Liver (tissue), 9 donors: ENCODE measurements around the gene TACC3. TPM values are rescaled to one million over a fixed set of nuclear protein-coding genes. Genes with fewer than 3 reads are reported as not detected.

Experiments
- DNase-seq: peaks from one replicate; pipeline ENCODE4 v3.0.0-alpha.2; 2017; ENCODE audit warnings: low spot score
- H3K27ac ChIP-seq, 2 donors: one replicate each; pipeline ENCODE4 v1.7.0; 2013; ENCODE audit warnings: inconsistent platforms in 2 of 2, low read length in 2 of 2, control low read depth in 1 of 2, low read depth in 1 of 2, mild to moderate bottlenecking in 1 of 2
- H3K27me3 ChIP-seq, 4 donors: one replicate each; pipeline versions ENCODE4 v1.6.1 to v1.7.0; 2013; ENCODE audit warnings: low read length in 3 of 4, inconsistent platforms in 1 of 4, mild to moderate bottlenecking in 1 of 4, moderate library complexity in 1 of 4; ENCODE audit not compliant: control insufficient read depth in 4 of 4, insufficient read depth in 4 of 4
- H3K36me3 ChIP-seq, 4 donors: one replicate each; pipeline versions ENCODE4 v1.6.1 to v1.7.0; 2013; ENCODE audit warnings: low read length in 3 of 4, mild to moderate bottlenecking in 3 of 4, low read depth in 1 of 4, moderate library complexity in 1 of 4; ENCODE audit not compliant: control insufficient read depth in 4 of 4, insufficient read depth in 3 of 4
- H3K4me1 ChIP-seq, 4 donors: one replicate each; pipeline versions ENCODE4 v1.6.1 to v1.7.0; 2013; ENCODE audit warnings: low read length in 3 of 4, mild to moderate bottlenecking in 3 of 4, moderate library complexity in 1 of 4; ENCODE audit not compliant: control insufficient read depth in 4 of 4, insufficient read depth in 4 of 4
- H3K4me3 ChIP-seq, 3 donors: one replicate each; pipeline versions ENCODE4 v1.6.1 to v1.7.0; 2013; ENCODE audit warnings: low read length in 3 of 3, control low read depth in 1 of 3, low read depth in 1 of 3, mild to moderate bottlenecking in 1 of 3
- H3K9ac ChIP-seq, 2 donors: one replicate each; pipeline ENCODE4 v1.7.0; 2013; ENCODE audit warnings: low read length in 2 of 2, mild to moderate bottlenecking in 2 of 2, moderate library complexity in 2 of 2, control low read depth in 1 of 2, low read depth in 1 of 2
- H3K9me3 ChIP-seq, 4 donors: one replicate each; pipeline versions ENCODE4 v1.6.1 to v1.7.0; 2013; ENCODE audit warnings: low read length in 3 of 4; ENCODE audit not compliant: control insufficient read depth in 4 of 4
- EGR1 ChIP-seq, 2 donors: IDR thresholded peaks; 2 replicates each; pipeline ENCODE4 v1.6.1; 2016 to 2018; ENCODE audit warnings: antibody characterized with exemption in 2 of 2, low read depth in 2 of 2
- FOXA1 ChIP-seq: IDR thresholded peaks from 2 replicates; pipeline ENCODE4 v1.6.1; 2016; ENCODE audit warnings: antibody characterized with exemption
- FOXA2 ChIP-seq: IDR thresholded peaks from 2 replicates; pipeline ENCODE4 v1.6.1; 2016; ENCODE audit warnings: antibody characterized with exemption
- GABPA ChIP-seq, 2 donors: IDR thresholded peaks in 1 of 2; conservative IDR thresholded peaks in 1 of 2; 2 replicates each; pipeline ENCODE4 v1.6.1; 2016; ENCODE audit warnings: antibody characterized with exemption in 2 of 2, mild to moderate bottlenecking in 1 of 2, moderate library complexity in 1 of 2
- HNF4A ChIP-seq, 2 donors: conservative IDR thresholded peaks; 2 replicates each; pipeline ENCODE4 v1.6.1; 2016; ENCODE audit warnings: antibody characterized with exemption in 2 of 2, mild to moderate bottlenecking in 2 of 2
- HNF4G ChIP-seq: IDR thresholded peaks from 2 replicates; pipeline ENCODE4 v1.6.1; 2016; ENCODE audit warnings: antibody characterized with exemption
- JUND ChIP-seq, 2 donors: IDR thresholded peaks; 2 replicates each; pipeline ENCODE4 v1.6.1; 2016; ENCODE audit warnings: antibody characterized with exemption in 2 of 2
- NR2F2 ChIP-seq: IDR thresholded peaks from 2 replicates; pipeline ENCODE4 v1.6.1; 2016; ENCODE audit warnings: antibody characterized with exemption
- RAD21 ChIP-seq, 2 donors: IDR thresholded peaks; 2 replicates each; pipeline ENCODE4 v1.6.1; 2016; ENCODE audit warnings: antibody characterized with exemption in 2 of 2, mild to moderate bottlenecking in 2 of 2
- SP1 ChIP-seq: IDR thresholded peaks from 2 replicates; pipeline ENCODE4 v1.6.1; 2018; ENCODE audit warnings: antibody characterized with exemption, mild to moderate bottlenecking
- TAF1 ChIP-seq: conservative IDR thresholded peaks from 2 replicates; pipeline ENCODE4 v1.6.1; 2016; ENCODE audit warnings: antibody characterized with exemption, mild to moderate bottlenecking
- YY1 ChIP-seq: IDR thresholded peaks from 2 replicates; pipeline ENCODE4 v1.6.1; 2016; ENCODE audit warnings: antibody characterized with exemption, mild to moderate bottlenecking
- WGBS: extraction: QIAGEN DNeasy Blood & Tissue Kit; methylation state at CpG from one replicate; pipeline ENCODE4 v1.1.7; 2013; 5-methylcytosine and 5-hydroxymethylcytosine counted together
- polyA plus RNA-seq, 2 donors: library from polyadenylated mRNA; stranded (reverse) in 1 of 2; unstranded in 1 of 2; fragments of 200-250 nt in 1 of 2; fragments of >200 nt in 1 of 2; fragmentation: Nextera tagmentation in 1 of 2; extraction: Ambion mirVana in 1 of 2; gene quantifications; one replicate each; pipeline versions ENCODE4 v1.2.1 to v1.2.3, GENCODE V29; 2013 to 2015
- total RNA-seq, 2 donors: library from RNA; depleted of rRNA; stranded (reverse); fragments of >200 nt; gene quantifications; one replicate each; pipeline ENCODE4 v1.2.3, GENCODE V29; 2014
- TF ChIP-seq, protein P1 (sequence below): IDR thresholded peaks from 2 replicates; pipeline ENCODE4 v1.6.1; 2016; ENCODE audit warnings: antibody characterized with exemption
- TF ChIP-seq, protein P2 (sequence below): IDR thresholded peaks from 2 replicates; pipeline ENCODE4 v1.6.1; 2016; ENCODE audit warnings: antibody characterized with exemption, mild to moderate bottlenecking
- TF ChIP-seq, protein P3 (sequence below): IDR thresholded peaks from 2 replicates; pipeline ENCODE4 v1.6.1; 2016; ENCODE audit warnings: antibody characterized with exemption
- donor health status: healthy.
- donor health status: healthy.
- donor health status: healthy.
- donor health status: healthy.
- donor health status: healthy.

The TACC3 gene
- total and polyA plus RNA-seq, 4 donors: 1.4 to 38.9 (median 5.5) TPM

DNA sequence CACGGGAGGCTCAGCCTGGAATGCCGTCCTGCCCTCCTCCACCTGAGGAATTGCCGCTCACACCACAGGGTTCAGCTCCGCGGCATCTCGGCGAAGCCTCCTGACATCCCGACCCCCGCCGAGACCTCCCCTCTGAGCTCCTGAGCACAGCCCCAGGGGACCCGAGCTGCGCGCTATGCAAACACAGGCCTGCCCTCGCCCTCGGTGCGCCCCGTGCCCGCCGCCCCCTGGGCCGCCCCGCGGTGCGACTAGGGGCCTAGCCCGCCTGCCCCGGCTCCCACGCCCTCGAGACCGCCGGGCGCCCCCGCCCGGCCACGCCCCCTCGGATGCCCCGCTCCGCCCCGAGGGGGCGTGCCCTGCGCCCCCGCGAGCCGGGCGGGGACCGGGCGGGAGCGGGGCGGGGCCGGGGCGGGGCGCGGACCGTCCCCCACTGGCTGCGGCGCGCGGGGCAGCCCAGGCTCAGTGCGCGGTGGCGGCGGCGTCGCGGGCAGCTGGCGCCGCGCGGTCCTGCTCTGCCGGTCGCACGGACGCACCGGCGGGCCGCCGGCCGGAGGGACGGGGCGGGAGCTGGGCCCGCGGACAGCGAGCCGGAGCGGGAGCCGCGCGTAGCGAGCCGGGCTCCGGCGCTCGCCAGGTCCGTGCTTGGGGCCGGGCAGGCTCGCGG lies 71.6 kb downstream of the TACC3 start, which contains the start of gene FGFR3:
FGFR3 (plus strand) TSS at position 462 of the 664 bp plus-strand sequence. CDS start 642 bp downstream, outside the sequence.
- Histone ChIP-seq H3K4me1 (peaks cover 17 to 37% (median 26%) of the 10 kb centered on the region in 4 donors), H3K9ac (peak within 1 kb of the TSS in 1 of 2 donors; percentile 6), H3K27me3 (no peaks in the 10 kb centered on the region), H3K4me3 (peak within 1 kb of the TSS; percentile 53 to 94 (median 87)), H3K36me3 (no peaks in the 10 kb centered on the region), H3K27ac (peak within 1 kb of the TSS; percentile 73 to 90), H3K9me3 (no peaks in the 10 kb centered on the region)
- WGBS: 3% methylated on average over 95 of the region's 95 CpGs
- TF ChIP-seq EGR1 (IDR thresholded peaks at IDR 0.05; ENCODE audit: low read depth in 2 of 2): no peak
- TF ChIP-seq TAF1: no peak
- TF ChIP-seq GABPA (IDR thresholded peaks at IDR 0.05 in 1 of 2, conservative IDR thresholded peaks at IDR 0.05 in 1 of 2): no peak
- TF ChIP-seq, protein P1, sequence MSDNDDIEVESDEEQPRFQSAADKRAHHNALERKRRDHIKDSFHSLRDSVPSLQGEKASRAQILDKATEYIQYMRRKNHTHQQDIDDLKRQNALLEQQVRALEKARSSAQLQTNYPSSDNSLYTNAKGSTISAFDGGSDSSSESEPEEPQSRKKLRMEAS: no peak
- no peak for TF ChIP-seq SP1
- TF ChIP-seq, protein P2, sequence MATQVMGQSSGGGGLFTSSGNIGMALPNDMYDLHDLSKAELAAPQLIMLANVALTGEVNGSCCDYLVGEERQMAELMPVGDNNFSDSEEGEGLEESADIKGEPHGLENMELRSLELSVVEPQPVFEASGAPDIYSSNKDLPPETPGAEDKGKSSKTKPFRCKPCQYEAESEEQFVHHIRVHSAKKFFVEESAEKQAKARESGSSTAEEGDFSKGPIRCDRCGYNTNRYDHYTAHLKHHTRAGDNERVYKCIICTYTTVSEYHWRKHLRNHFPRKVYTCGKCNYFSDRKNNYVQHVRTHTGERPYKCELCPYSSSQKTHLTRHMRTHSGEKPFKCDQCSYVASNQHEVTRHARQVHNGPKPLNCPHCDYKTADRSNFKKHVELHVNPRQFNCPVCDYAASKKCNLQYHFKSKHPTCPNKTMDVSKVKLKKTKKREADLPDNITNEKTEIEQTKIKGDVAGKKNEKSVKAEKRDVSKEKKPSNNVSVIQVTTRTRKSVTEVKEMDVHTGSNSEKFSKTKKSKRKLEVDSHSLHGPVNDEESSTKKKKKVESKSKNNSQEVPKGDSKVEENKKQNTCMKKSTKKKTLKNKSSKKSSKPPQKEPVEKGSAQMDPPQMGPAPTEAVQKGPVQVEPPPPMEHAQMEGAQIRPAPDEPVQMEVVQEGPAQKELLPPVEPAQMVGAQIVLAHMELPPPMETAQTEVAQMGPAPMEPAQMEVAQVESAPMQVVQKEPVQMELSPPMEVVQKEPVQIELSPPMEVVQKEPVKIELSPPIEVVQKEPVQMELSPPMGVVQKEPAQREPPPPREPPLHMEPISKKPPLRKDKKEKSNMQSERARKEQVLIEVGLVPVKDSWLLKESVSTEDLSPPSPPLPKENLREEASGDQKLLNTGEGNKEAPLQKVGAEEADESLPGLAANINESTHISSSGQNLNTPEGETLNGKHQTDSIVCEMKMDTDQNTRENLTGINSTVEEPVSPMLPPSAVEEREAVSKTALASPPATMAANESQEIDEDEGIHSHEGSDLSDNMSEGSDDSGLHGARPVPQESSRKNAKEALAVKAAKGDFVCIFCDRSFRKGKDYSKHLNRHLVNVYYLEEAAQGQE: no peak
- no peak for TF ChIP-seq HNF4G
- peak; percentile 70 for DNase-seq

DNA sequence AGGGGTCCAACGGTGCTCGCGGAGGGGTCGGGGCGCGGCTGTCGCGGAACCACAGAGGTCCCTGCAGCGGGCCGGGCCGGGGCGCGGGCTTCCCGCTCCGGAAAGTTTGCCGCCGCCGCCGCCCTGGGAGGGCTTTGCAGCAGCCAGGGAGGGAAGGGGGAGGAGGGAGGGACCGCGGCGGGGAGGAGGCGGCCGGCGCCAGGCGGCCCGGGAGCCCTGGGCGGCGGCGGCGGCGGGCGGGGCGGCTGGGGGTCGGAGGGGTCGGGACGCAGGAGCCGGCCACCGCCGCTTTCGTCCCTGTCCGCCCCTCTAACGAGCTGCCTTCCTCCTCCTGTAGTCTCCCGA lies 72.1 kb downstream of the TACC3 start:
- DNase-seq: no peak
- no peaks in the 10 kb centered on the region for H3K9me3 ChIP-seq
- H3K4me3 ChIP-seq: peak overlapping the region in 2 of 3 donors; percentile 87 to 94
- peaks cover 20 to 41% (median 29%) of the 10 kb centered on the region in 4 donors for H3K4me1 ChIP-seq
- under 1% methylated on average over 44 of the region's 44 CpGs for WGBS
- no peak for TF ChIP-seq EGR1 (IDR thresholded peaks at IDR 0.05; ENCODE audit: low read depth in 2 of 2)
- peak; percentile 13 for TF ChIP-seq SP1
- no peak overlapping the region for H3K9ac ChIP-seq
- no peaks in the 10 kb centered on the region for H3K36me3 ChIP-seq
- peak overlapping the region in 1 of 2 donors; percentile 64 for H3K27ac ChIP-seq
- H3K27me3 ChIP-seq: no peaks in the 10 kb centered on the region

DNA sequence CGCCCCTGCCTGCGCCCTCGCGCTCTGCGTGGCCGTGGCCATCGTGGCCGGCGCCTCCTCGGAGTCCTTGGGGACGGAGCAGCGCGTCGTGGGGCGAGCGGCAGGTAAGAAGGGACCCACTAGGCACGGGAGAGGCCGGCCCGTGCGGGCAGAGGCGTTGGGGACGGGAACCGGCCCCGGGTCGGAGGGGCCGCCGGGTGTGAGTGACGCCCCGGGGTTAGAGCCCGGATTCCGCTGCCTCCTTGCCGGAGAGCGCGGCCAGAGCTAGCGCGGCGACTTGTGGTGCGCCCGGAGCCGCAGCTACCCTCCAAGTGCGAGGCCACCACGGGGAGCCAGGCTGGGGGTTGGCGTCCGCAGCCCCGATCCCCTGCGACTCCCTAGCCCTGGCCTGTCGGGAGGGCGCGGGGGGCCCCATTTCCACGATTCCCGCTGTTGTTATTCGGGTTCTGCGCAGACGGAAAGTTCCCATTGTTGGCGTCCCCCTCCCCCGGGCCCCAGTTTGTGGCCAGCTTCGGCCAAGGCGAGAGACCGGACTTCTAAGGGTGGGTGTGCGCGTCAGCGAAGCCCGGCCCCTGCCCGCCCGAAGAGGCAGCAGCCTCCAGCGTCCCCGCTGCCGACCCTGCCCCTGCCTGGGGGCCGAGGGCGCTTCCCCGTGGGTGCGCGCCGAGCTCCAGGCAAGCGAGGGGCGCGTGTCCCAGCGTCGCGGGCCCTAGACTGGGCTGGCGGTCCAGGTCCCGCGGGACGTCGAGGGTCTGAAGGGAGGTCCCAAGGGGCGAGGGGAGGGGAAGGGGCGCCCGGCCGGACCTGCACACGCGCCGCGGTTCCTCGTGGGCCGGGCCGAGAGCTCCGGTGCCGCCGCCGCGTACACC lies 72.9 kb downstream of the TACC3 start:
- H3K9me3 ChIP-seq: no peaks in the 10 kb centered on the region
- H3K27me3 ChIP-seq: no peaks in the 10 kb centered on the region
- peaks cover 21 to 48% (median 35%) of the 10 kb centered on the region in 4 donors for H3K4me1 ChIP-seq
- H3K36me3 ChIP-seq: no peaks in the 10 kb centered on the region
- H3K27ac ChIP-seq: peak overlapping the region; percentile 90 to 92
- DNase-seq: no peak
- peak overlapping the region; percentile 22 to 57 for H3K9ac ChIP-seq
- 1% methylated on average over 101 of the region's 101 CpGs for WGBS
- H3K4me3 ChIP-seq: peak overlapping the region; percentile 53 to 94 (median 87)
- TF ChIP-seq FOXA1 (no peak), YY1 (no peak), FOXA2 (no peak), NR2F2 (no peak), GABPA (IDR thresholded peaks at IDR 0.05 in 1 of 2, conservative IDR thresholded peaks at IDR 0.05 in 1 of 2) (no peak), TAF1 (no peak), HNF4A (conservative IDR thresholded peaks at IDR 0.05) (no peak), EGR1 (IDR thresholded peaks at IDR 0.05; ENCODE audit: low read depth in 2 of 2) (no peak), HNF4G (no peak), JUND (IDR thresholded peaks at IDR 0.05) (no peak), RAD21 (IDR thresholded peaks at IDR 0.05) (no peak)
- TF ChIP-seq, protein P3, sequence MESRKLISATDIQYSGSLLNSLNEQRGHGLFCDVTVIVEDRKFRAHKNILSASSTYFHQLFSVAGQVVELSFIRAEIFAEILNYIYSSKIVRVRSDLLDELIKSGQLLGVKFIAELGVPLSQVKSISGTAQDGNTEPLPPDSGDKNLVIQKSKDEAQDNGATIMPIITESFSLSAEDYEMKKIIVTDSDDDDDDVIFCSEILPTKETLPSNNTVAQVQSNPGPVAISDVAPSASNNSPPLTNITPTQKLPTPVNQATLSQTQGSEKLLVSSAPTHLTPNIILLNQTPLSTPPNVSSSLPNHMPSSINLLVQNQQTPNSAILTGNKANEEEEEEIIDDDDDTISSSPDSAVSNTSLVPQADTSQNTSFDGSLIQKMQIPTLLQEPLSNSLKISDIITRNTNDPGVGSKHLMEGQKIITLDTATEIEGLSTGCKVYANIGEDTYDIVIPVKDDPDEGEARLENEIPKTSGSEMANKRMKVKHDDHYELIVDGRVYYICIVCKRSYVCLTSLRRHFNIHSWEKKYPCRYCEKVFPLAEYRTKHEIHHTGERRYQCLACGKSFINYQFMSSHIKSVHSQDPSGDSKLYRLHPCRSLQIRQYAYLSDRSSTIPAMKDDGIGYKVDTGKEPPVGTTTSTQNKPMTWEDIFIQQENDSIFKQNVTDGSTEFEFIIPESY: no peak
- TF ChIP-seq, protein P2: no peak
- TF ChIP-seq, protein P1: no peak
